Raji (cell line): ENCODE measurements around the gene SNPH.

Source experiments
- POLR2A ChIP-seq: IDR thresholded peaks from 2 replicates; pipeline ENCODE4 v1.6.1; 2011; ENCODE audit warnings: low read depth, low read length, control low read depth; ENCODE audit not compliant: insufficient read depth

SNPH gene

GRCh38 chr20:1280195-1281102 lies 14.4 kb downstream of the SNPH start:
- no peak for TF ChIP-seq POLR2A

- TF ChIP-seq POLR2A = no peak
These were observed 15.4 kb downstream of the SNPH start for GRCh38 chr20:1281279-1282057.

- no peak for TF ChIP-seq POLR2A
These were observed 16.9 kb downstream of the SNPH start for GRCh38 chr20:1282966-1283365.

GRCh38 chr20:1283522-1284510 lies 17.7 kb downstream of the SNPH start:
- TF ChIP-seq POLR2A = no peak

GRCh38 chr20:1286267-1287024 lies 20.4 kb downstream of the SNPH start:
- TF ChIP-seq POLR2A = no peak

GRCh38 chr20:1287306-1287705 lies 21.2 kb downstream of the SNPH start:
- no peak for TF ChIP-seq POLR2A

- TF ChIP-seq POLR2A = no peak
These were observed 21.9 kb downstream of the SNPH start for GRCh38 chr20:1287787-1288569.

- TF ChIP-seq POLR2A = no peak
These were observed 25.2 kb downstream of the SNPH start for GRCh38 chr20:1291191-1291741.

GRCh38 chr20:1292620-1293019 lies 26.5 kb downstream of the SNPH start:
- TF ChIP-seq POLR2A = no peak

GRCh38 chr20:1293641-1294379 lies 27.7 kb downstream of the SNPH start:
- no peak for TF ChIP-seq POLR2A

- no peak for TF ChIP-seq POLR2A
These were observed 28.4 kb downstream of the SNPH start for GRCh38 chr20:1294497-1294896.

- no peak for TF ChIP-seq POLR2A
These were observed 29.3 kb downstream of the SNPH start for GRCh38 chr20:1295276-1295930.
